HepG2 (cell line): Measurements from ENCODE around the gene DPEP1. TPM values are rescaled to one million over a fixed set of nuclear protein-coding genes. Genes with fewer than 3 reads are reported as not detected.
A peak's percentile ranks its signal among the peaks of the same experiment; 100 is the strongest.

Experiments
- AGO1 ChIP-seq: fragments of 200-400 bp; formaldehyde crosslinking; IDR thresholded peaks from 2 replicates; pipeline ENCODE4 v1.6.1; 2017; ENCODE audit warnings: mild to moderate bottlenecking, low read depth, low read length, moderate library complexity; ENCODE audit not compliant: poor library complexity, severe bottlenecking
- CBX5 ChIP-seq: sonication (generic); formaldehyde crosslinking; IDR thresholded peaks from 2 replicates; pipeline ENCODE4 v1.4.0; 2020; ENCODE audit warnings: missing genetic modification reagents, borderline replicate concordance
- GLI4 ChIP-seq: sonication (generic); formaldehyde crosslinking; IDR thresholded peaks from 2 replicates; pipeline ENCODE4 v1.5.1; 2020; ENCODE audit warnings: missing genetic modification reagents, mild to moderate bottlenecking, moderate library complexity, borderline replicate concordance
- HOXA7 ChIP-seq: sonication (generic); formaldehyde crosslinking; IDR thresholded peaks from 2 replicates; pipeline ENCODE4 v1.8.1; 2022; ENCODE audit warnings: mild to moderate bottlenecking, missing genetic modification reagents, moderate library complexity
- RAD51 ChIP-seq: fragments of 450-650 bp; IDR thresholded peaks from 2 replicates; pipeline ENCODE4 v1.6.1; 2016; ENCODE audit warnings: borderline replicate concordance
- RBAK ChIP-seq: sonication (generic); formaldehyde crosslinking; IDR thresholded peaks from 2 replicates; pipeline ENCODE4 v1.5.1; 2020; ENCODE audit warnings: mild to moderate bottlenecking, missing genetic modification reagents
- RFX1 ChIP-seq: fragments of 450-650 bp; IDR thresholded peaks from 2 replicates; pipeline ENCODE4 v1.6.1; 2017
- RORA ChIP-seq: sonication (generic); formaldehyde crosslinking; IDR thresholded peaks from 2 replicates; pipeline ENCODE4 v1.5.0; 2020; ENCODE audit warnings: mild to moderate bottlenecking, missing genetic modification reagents, moderate library complexity
- SNRNP70 ChIP-seq: fragments of 200-400 bp; formaldehyde crosslinking; IDR thresholded peaks from 2 replicates; pipeline ENCODE4 v1.6.1; 2017; ENCODE audit warnings: mild to moderate bottlenecking, low read depth, low read length, moderate library complexity
- TBL1XR1 ChIP-seq: fragments of 150-350 bp; IDR thresholded peaks from 2 replicates; pipeline ENCODE4 v1.6.1; 2014; ENCODE audit warnings: borderline replicate concordance, low read length; ENCODE audit not compliant: partially characterized antibody
- TOPORS ChIP-seq: sonication (generic); formaldehyde crosslinking; IDR thresholded peaks from 2 replicates; pipeline ENCODE4 v1.8.0; 2023; ENCODE audit warnings: mild to moderate bottlenecking, missing genetic modification reagents
- ZFP62 ChIP-seq: sonication (generic); formaldehyde crosslinking; IDR thresholded peaks from 2 replicates; pipeline ENCODE4 v1.4.0; 2020; ENCODE audit warnings: missing genetic modification reagents
- ZMYM3 ChIP-seq: sonication (generic); formaldehyde crosslinking; IDR thresholded peaks from 2 replicates; pipeline ENCODE4 v1.5.1; 2020; ENCODE audit warnings: mild to moderate bottlenecking, missing genetic modification reagents
- ZMYM4 ChIP-seq: sonication (generic); formaldehyde crosslinking; IDR thresholded peaks from 2 replicates; pipeline ENCODE4 v1.8.1; 2023; ENCODE audit warnings: mild to moderate bottlenecking, missing genetic modification reagents
- ZNF101 ChIP-seq: sonication (generic); formaldehyde crosslinking; IDR thresholded peaks from 2 replicates; pipeline ENCODE4 v1.4.0; 2020; ENCODE audit warnings: mild to moderate bottlenecking, low read depth, missing genetic modification reagents, borderline replicate concordance
- ZNF501 ChIP-seq: sonication (generic); formaldehyde crosslinking; IDR thresholded peaks from 2 replicates; pipeline ENCODE4 v1.5.1; 2020; ENCODE audit warnings: mild to moderate bottlenecking, moderate library complexity, missing genetic modification reagents
- ZNF563 ChIP-seq: sonication (generic); formaldehyde crosslinking; IDR thresholded peaks from 2 replicates; pipeline ENCODE4 v1.8.0; 2022; ENCODE audit warnings: mild to moderate bottlenecking, moderate library complexity, missing genetic modification reagents
- ZNF850 ChIP-seq: sonication (generic); formaldehyde crosslinking; conservative IDR thresholded peaks from 2 replicates; pipeline ENCODE4 v1.9.0; 2021; ENCODE audit warnings: mild to moderate bottlenecking, missing genetic modification reagents
- ZSCAN30 ChIP-seq: sonication (generic); formaldehyde crosslinking; IDR thresholded peaks from 2 replicates; pipeline ENCODE4 v1.5.0; 2020; ENCODE audit warnings: mild to moderate bottlenecking, missing genetic modification reagents
- polyA plus RNA-seq, 8 experiments: library from polyadenylated mRNA; depleted of rRNA in 3 of 8; stranded (reverse) in 7 of 8; unstranded in 1 of 8; fragments of >200 nt; fragmentation: Illumina TruSeq in 4 of 8; extraction: Trizol in 4 of 8; gene quantifications; 2 replicates each; pipeline versions ENCODE4 v1.2.1 to v1.2.3, GENCODE V29; 2011 to 2016; ENCODE audit warnings: low read depth in 4 of 8, missing spikeins in 1 of 8, mixed read lengths in 1 of 8; ENCODE audit not compliant: insufficient read depth in 1 of 8
- total RNA-seq, 5 experiments: library from RNA; depleted of rRNA; stranded (reverse); fragments of >200 nt; fragmentation: Illumina TruSeq; extraction: Trizol; gene quantifications; 2 replicates each; pipeline ENCODE4 v1.2.3, GENCODE V29; 2016; ENCODE audit warnings: low read depth in 1 of 5
- TF ChIP-seq, protein P1 (sequence below): sonication (generic); formaldehyde crosslinking; IDR thresholded peaks from 2 replicates; pipeline ENCODE4 v1.4.0; 2020; ENCODE audit warnings: missing genetic modification reagents, mild to moderate bottlenecking, borderline replicate concordance
- TF ChIP-seq, protein P2 (sequence below): sonication (generic); formaldehyde crosslinking; IDR thresholded peaks from 2 replicates; pipeline ENCODE4 v1.5.0; 2020; ENCODE audit warnings: missing genetic modification reagents
- TF ChIP-seq, protein P3 (sequence below): sonication (generic); formaldehyde crosslinking; IDR thresholded peaks from 2 replicates; pipeline ENCODE4 v1.5.0; 2020; ENCODE audit warnings: mild to moderate bottlenecking, missing genetic modification reagents, moderate library complexity
- TF ChIP-seq, protein P4 (sequence below): sonication (generic); formaldehyde crosslinking; conservative IDR thresholded peaks from 2 replicates; pipeline ENCODE4 v1.8.0; 2022; ENCODE audit warnings: mild to moderate bottlenecking, moderate library complexity, missing genetic modification reagents

The DPEP1 gene
- total and polyA plus RNA-seq, 2 of the 13 experiments (the other 11 are each of a cell fraction or from before 2014, with no cell fraction given) = 37.6 to 52.2 TPM

DNA sequence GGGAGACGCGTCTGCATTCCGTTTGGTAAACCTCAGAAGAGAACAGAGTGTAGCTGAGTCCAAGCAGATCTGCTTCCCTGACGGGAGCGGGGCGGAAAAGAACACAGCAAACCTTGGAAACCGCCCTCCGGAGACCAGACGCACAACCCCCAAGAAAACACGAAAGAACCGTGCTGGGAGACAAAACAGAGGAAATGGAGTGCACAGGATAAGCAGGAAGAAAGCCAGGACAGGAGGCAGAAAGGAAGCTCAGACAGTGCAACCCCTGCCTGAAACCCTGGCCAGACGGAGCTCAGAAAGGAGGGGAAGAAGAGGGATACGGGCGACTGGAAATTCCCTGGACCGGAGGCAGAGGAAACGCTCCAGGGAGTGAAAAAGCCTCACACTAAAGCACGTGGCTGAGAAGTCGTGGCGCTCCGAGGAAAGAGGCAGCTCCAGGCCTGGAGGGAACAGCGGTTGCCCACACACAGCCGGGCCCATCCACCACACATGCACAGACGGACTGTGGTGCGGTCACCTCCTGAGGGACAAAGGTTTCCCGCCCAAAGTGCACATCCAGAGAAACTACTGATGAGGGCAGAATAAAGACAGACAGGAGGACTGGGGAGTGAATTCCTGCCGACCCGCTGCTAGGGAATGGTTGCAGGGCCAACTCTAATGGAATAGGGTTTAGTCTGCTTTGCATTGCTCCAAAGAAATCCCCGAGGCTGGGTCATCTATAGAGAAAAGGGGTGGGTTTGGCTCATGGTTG lies 10.2 kb downstream of the DPEP1 start (continued):
- TF ChIP-seq, protein P1, sequence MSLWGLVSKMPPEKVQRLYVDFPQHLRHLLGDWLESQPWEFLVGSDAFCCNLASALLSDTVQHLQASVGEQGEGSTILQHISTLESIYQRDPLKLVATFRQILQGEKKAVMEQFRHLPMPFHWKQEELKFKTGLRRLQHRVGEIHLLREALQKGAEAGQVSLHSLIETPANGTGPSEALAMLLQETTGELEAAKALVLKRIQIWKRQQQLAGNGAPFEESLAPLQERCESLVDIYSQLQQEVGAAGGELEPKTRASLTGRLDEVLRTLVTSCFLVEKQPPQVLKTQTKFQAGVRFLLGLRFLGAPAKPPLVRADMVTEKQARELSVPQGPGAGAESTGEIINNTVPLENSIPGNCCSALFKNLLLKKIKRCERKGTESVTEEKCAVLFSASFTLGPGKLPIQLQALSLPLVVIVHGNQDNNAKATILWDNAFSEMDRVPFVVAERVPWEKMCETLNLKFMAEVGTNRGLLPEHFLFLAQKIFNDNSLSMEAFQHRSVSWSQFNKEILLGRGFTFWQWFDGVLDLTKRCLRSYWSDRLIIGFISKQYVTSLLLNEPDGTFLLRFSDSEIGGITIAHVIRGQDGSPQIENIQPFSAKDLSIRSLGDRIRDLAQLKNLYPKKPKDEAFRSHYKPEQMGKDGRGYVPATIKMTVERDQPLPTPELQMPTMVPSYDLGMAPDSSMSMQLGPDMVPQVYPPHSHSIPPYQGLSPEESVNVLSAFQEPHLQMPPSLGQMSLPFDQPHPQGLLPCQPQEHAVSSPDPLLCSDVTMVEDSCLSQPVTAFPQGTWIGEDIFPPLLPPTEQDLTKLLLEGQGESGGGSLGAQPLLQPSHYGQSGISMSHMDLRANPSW (CRISPR knock-in tag) = no peak
- TF ChIP-seq RAD51 (no peak), TBL1XR1 (no peak), RORA (CRISPR knock-in tag) (no peak), ZMYM4 (CRISPR knock-in tag) (peak; percentile 25; the same call in 1 of the 2 replicates), ZFP62 (CRISPR knock-in tag) (no peak), ZNF850 (CRISPR knock-in tag) (no peak), SNRNP70 (no peak), ZNF501 (no peak), ZSCAN30 (CRISPR knock-in tag) (no peak), ZNF101 (no peak), GLI4 (CRISPR knock-in tag) (no peak), RBAK (CRISPR knock-in tag) (0 out of 2 replicates have a peak, but pooled peaks have one; percentile 24), TOPORS (CRISPR knock-in tag) (0 out of 2 replicates have a peak, but pooled peaks have one; percentile 53), AGO1 (no peak), ZMYM3 (CRISPR knock-in tag) (no peak), RFX1 (no peak), HOXA7 (CRISPR knock-in tag) (no peak), ZNF563 (CRISPR knock-in tag) (peak; percentile 27; the same call in 1 of the 2 replicates), CBX5 (CRISPR knock-in tag) (no peak)
- TF ChIP-seq, protein P2, sequence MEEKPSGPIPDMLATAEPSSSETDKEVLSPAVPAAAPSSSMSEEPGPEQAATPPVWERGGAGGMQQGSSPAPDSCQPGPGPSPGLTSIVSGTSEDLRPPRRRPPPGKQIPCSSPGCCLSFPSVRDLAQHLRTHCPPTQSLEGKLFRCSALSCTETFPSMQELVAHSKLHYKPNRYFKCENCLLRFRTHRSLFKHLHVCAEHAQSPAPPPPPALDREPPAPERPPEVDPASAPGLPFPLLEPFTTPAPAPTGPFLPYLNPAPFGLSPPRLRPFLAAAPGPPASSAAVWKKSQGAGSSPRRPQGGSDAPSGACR (CRISPR knock-in tag) = no peak
- TF ChIP-seq, protein P3, sequence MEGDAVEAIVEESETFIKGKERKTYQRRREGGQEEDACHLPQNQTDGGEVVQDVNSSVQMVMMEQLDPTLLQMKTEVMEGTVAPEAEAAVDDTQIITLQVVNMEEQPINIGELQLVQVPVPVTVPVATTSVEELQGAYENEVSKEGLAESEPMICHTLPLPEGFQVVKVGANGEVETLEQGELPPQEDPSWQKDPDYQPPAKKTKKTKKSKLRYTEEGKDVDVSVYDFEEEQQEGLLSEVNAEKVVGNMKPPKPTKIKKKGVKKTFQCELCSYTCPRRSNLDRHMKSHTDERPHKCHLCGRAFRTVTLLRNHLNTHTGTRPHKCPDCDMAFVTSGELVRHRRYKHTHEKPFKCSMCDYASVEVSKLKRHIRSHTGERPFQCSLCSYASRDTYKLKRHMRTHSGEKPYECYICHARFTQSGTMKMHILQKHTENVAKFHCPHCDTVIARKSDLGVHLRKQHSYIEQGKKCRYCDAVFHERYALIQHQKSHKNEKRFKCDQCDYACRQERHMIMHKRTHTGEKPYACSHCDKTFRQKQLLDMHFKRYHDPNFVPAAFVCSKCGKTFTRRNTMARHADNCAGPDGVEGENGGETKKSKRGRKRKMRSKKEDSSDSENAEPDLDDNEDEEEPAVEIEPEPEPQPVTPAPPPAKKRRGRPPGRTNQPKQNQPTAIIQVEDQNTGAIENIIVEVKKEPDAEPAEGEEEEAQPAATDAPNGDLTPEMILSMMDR (CRISPR knock-in tag) = no peak
- TF ChIP-seq, protein P4, sequence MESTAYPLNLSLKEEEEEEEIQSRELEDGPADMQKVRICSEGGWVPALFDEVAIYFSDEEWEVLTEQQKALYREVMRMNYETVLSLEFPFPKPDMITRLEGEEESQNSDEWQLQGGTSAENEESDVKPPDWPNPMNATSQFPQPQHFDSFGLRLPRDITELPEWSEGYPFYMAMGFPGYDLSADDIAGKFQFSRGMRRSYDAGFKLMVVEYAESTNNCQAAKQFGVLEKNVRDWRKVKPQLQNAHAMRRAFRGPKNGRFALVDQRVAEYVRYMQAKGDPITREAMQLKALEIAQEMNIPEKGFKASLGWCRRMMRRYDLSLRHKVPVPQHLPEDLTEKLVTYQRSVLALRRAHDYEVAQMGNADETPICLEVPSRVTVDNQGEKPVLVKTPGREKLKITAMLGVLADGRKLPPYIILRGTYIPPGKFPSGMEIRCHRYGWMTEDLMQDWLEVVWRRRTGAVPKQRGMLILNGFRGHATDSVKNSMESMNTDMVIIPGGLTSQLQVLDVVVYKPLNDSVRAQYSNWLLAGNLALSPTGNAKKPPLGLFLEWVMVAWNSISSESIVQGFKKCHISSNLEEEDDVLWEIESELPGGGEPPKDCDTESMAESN (CRISPR knock-in tag) = no peak
